ENCODE data around the gene KCNJ10.

Gene KCNJ10

GRCh38 chr1:160083968-160084770 lies 14.2 kb upstream of the KCNJ10 start:
- peak; percentile 99 for TF ChIP-seq CTCF (IDR thresholded peaks at IDR 0.05; ENCODE audit: control insufficient read depth, extremely low read depth, insufficient read depth)
- DNase-seq (ENCODE audit: low read depth) = peak; percentile 71
- no peak overlapping the region for H3K4me3 ChIP-seq (ENCODE audit: low read depth, low read length)

GRCh38 chr1:160082926-160083325 lies 13.0 kb upstream of the KCNJ10 start:
- no peak for DNase-seq (ENCODE audit: low read depth)
- no peak overlapping the region for H3K4me3 ChIP-seq (ENCODE audit: low read depth, low read length)
- TF ChIP-seq CTCF (IDR thresholded peaks at IDR 0.05; ENCODE audit: control insufficient read depth, extremely low read depth, insufficient read depth) = no peak

- DNase-seq (ENCODE audit: low read depth) = no peak
- no peak for TF ChIP-seq CTCF (IDR thresholded peaks at IDR 0.05; ENCODE audit: control insufficient read depth, extremely low read depth, insufficient read depth)
- H3K4me3 ChIP-seq (ENCODE audit: low read depth, low read length) = no peak overlapping the region
These were observed 12.5 kb upstream of the KCNJ10 start for GRCh38 chr1:160082487-160082886.

GRCh38 chr1:160081261-160081936 lies 11.4 kb upstream of the KCNJ10 start, which contains the start of gene KCNJ9:
KCNJ9 (plus strand) TSS chr1:160081538; CDS start chr1:160084031, 2,493 bp downstream.
- no peak within 1 kb of the TSS for H3K4me3 ChIP-seq (ENCODE audit: low read depth, low read length)
- no peak for DNase-seq (ENCODE audit: low read depth)
- TF ChIP-seq CTCF (IDR thresholded peaks at IDR 0.05; ENCODE audit: control insufficient read depth, extremely low read depth, insufficient read depth) = no peak

GRCh38 chr1:160080381-160081100 lies 10.6 kb upstream of the KCNJ10 start:
- no peak for TF ChIP-seq CTCF (IDR thresholded peaks at IDR 0.05; ENCODE audit: control insufficient read depth, extremely low read depth, insufficient read depth)
- no peak for DNase-seq (ENCODE audit: low read depth)
- no peak overlapping the region for H3K4me3 ChIP-seq (ENCODE audit: low read depth, low read length)

- no peak overlapping the region for H3K4me3 ChIP-seq (ENCODE audit: low read depth, low read length)
- DNase-seq (ENCODE audit: low read depth) = no peak
- no peak for TF ChIP-seq CTCF (IDR thresholded peaks at IDR 0.05; ENCODE audit: control insufficient read depth, extremely low read depth, insufficient read depth)
These were observed 9.5 kb upstream of the KCNJ10 start for GRCh38 chr1:160079448-160079847.

All from LNCaP clone FGC (cell line).